Ishikawa (cell line): ENCODE measurements around the gene TM7SF2.

ENCODE experiments used
- EGR1 ChIP-seq: IDR thresholded peaks from 2 replicates; pipeline ENCODE4 v1.6.1; 2012
- EP300 ChIP-seq: IDR thresholded peaks from 2 replicates; pipeline ENCODE4 v1.6.1; 2012; ENCODE audit warnings: borderline replicate concordance
- NFIC ChIP-seq: IDR thresholded peaks from 2 replicates; pipeline ENCODE4 v1.6.1; 2012
- REST ChIP-seq: IDR thresholded peaks from 2 replicates; pipeline ENCODE4 v1.6.1; 2012; ENCODE audit warnings: low read depth, mild to moderate bottlenecking
- TAF1 ChIP-seq: IDR thresholded peaks from 2 replicates; pipeline ENCODE4 v1.6.1; 2012; ENCODE audit warnings: low read depth, mild to moderate bottlenecking
- TCF12 ChIP-seq: IDR thresholded peaks from 2 replicates; pipeline ENCODE4 v1.6.1; 2012; ENCODE audit warnings: low read depth
- TEAD4 ChIP-seq: IDR thresholded peaks from 2 replicates; pipeline ENCODE4 v1.6.1; 2012
- YY1 ChIP-seq: IDR thresholded peaks from 2 replicates; pipeline ENCODE4 v1.6.1; 2012; ENCODE audit warnings: low read depth
- TF ChIP-seq, protein P1 (sequence below): IDR thresholded peaks from 2 replicates; pipeline ENCODE4 v1.6.1; 2012

DNA sequence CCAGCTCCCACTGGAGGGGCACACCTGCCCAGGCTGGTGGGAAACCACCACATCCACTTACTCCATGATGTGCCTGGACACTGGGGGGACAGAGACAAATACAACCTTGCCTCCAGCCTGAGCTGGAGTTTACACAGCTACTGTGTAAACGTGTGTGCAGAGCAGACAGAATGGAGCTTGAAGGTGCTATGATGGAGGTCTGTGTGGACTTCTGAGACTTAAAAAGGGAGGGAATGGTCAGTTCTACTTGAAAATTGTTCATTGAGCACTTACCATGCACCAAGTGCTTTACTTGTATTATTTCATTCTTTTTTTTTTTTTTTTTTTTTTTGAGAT, 39.1 kb upstream of the TM7SF2 start:
- TF ChIP-seq, protein P1, sequence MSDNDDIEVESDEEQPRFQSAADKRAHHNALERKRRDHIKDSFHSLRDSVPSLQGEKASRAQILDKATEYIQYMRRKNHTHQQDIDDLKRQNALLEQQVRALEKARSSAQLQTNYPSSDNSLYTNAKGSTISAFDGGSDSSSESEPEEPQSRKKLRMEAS = no peak
- TF ChIP-seq REST (no peak), EP300 (no peak), TEAD4 (no peak), EGR1 (no peak), YY1 (no peak), TAF1 (no peak), NFIC (no peak), TCF12 (no peak)
